ENCODE measurements around the gene PTCD1. TPM values are rescaled to one million over a fixed set of nuclear protein-coding genes. Genes with fewer than 3 reads are reported as not detected.

The PTCD1 gene
- total RNA-seq, 1 experiment from 2014 or later, result 7.6 TPM

DNA sequence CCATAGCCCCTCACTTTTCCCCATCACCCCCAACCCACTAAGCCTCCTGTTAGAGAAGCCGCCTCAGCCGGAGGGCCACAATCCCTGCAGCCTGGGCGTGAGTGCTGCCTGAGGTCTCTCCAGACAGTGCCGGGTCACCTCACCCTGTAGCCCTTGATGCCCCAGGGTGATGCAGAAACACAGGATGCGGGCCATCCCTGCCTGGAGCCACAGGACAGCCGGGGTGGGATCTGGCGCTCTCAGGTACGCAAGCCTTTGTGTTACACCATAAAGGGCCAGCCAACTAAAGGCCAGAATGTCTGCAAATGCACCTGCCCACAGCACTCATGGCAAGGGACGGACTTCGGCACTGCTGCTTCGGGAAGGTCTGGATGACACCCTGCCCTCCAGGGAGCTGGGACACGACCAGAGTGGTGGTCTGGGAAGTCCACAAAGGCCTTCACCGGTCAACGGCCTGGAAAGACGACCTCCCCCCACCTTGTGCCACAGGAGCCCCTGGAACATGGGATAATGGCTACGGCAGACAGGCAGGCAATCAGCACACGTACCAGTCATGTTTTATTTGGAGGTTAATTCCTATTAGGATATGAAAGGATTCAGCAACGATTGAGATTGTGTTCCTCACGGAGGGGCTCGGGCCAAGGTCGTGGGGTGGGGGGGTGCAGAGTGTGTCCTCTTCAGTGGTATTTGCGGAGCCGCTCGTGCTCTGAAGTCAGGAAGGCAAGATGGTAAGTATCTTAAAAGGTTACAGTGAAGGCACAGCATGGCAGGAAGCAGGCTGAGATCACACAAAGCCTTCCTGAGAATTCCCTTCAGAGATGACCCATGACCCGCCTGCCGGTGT is 19.3 kb upstream of the PTCD1 start:
- CTCF ChIA-PET, result no interaction called here
- peaks cover 33% of the 10 kb centered on the region for H3K36me3 Mint-ChIP-seq (ENCODE audit: insufficient read depth, unreplicated experiment)

DNA sequence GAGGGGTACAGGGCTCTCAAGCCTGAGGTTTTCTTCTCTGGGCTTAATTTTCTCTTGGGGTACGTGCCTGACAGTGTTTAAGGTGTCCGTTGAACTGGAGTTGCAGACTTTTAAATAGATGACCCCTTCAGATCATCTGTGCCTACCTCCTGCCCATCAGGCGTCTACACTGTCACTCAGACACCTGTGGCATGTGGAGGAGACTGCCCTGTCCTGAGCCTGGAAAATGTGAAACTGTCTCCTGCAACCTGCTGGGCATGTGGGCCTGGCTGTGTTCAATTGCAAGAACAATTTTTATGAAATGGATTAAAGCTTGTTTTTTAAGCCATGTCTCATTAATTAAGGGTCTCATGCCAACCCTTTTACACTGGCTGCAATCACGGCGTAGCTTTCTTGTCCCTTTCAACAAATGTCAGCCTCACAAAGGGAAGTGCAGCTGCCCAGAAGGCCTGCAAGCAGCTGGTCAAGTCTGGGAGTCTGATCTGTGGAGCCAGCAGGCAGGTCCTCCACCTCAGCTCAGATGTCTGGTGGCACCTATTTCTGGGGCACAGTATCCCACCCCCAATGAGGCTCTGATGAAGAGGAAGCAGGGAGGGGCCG is 18.6 kb upstream of the PTCD1 start:
- BruUV-seq (replicated peaks), result no TSS peak
- CTCF ChIA-PET, result no interaction called here
- TF ChIP-seq, protein P1, sequence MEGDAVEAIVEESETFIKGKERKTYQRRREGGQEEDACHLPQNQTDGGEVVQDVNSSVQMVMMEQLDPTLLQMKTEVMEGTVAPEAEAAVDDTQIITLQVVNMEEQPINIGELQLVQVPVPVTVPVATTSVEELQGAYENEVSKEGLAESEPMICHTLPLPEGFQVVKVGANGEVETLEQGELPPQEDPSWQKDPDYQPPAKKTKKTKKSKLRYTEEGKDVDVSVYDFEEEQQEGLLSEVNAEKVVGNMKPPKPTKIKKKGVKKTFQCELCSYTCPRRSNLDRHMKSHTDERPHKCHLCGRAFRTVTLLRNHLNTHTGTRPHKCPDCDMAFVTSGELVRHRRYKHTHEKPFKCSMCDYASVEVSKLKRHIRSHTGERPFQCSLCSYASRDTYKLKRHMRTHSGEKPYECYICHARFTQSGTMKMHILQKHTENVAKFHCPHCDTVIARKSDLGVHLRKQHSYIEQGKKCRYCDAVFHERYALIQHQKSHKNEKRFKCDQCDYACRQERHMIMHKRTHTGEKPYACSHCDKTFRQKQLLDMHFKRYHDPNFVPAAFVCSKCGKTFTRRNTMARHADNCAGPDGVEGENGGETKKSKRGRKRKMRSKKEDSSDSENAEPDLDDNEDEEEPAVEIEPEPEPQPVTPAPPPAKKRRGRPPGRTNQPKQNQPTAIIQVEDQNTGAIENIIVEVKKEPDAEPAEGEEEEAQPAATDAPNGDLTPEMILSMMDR (IDR thresholded peaks at IDR 0.05; ENCODE audit: unreplicated experiment), result no peak
- no peak for DNase-seq
- Mint-ChIP-seq H3K9me3 (ENCODE audit: low read depth, unreplicated experiment) (no peaks in the 10 kb centered on the region), H3K27ac (ENCODE audit: unreplicated experiment) (no peak overlapping the region), H3K4me1 (ENCODE audit: low read depth, unreplicated experiment) (no peaks in the 10 kb centered on the region), H3K4me3 (ENCODE audit: low read depth, unreplicated experiment) (no peak overlapping the region), H3K36me3 (ENCODE audit: insufficient read depth, unreplicated experiment) (peaks cover 33% of the 10 kb centered on the region), H3K27me3 (ENCODE audit: unreplicated experiment) (no peaks in the 10 kb centered on the region)
- intact Hi-C loops (cut with micrococcal nuclease; ENCODE audit: unreplicated experiment), result no loop called here

More for the DNA sequence above, 19.3 kb upstream of the PTCD1 start:
- intact Hi-C loops (cut with micrococcal nuclease; ENCODE audit: unreplicated experiment), result no loop called here
- BruUV-seq (replicated peaks), result no TSS peak
- Mint-ChIP-seq H3K4me3 (ENCODE audit: low read depth, unreplicated experiment) (no peak overlapping the region), H3K9me3 (ENCODE audit: low read depth, unreplicated experiment) (no peaks in the 10 kb centered on the region), H3K27ac (ENCODE audit: unreplicated experiment) (no peak overlapping the region), H3K4me1 (ENCODE audit: low read depth, unreplicated experiment) (no peaks in the 10 kb centered on the region), H3K27me3 (ENCODE audit: unreplicated experiment) (no peaks in the 10 kb centered on the region)
- no peak for DNase-seq
- TF ChIP-seq, protein P1 (IDR thresholded peaks at IDR 0.05; ENCODE audit: unreplicated experiment), result no peak

DNA sequence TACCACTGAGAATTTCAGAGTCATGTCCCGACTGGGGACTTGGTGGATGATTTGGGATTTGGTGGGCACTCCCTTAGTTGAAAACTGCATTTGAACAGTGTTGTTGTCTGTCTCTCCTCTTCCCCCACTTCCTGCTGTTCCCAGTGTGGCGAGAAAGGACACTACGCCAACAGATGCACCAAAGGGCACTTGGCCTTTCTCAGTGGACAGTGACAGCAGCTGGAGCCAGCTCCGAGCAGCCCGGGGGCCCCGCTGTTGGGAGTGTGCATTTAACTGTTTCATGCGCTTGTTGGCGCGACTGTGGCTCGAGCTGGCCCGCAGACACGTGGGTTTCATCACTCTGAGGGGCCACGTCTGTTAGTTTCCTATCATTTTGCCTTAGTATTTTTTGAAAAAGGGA is 17.7 kb upstream of the PTCD1 start:
- Mint-ChIP-seq H3K9me3 (ENCODE audit: low read depth, unreplicated experiment) (no peaks in the 10 kb centered on the region), H3K36me3 (ENCODE audit: insufficient read depth, unreplicated experiment) (peaks cover 33% of the 10 kb centered on the region), H3K4me1 (ENCODE audit: low read depth, unreplicated experiment) (no peaks in the 10 kb centered on the region), H3K27ac (ENCODE audit: unreplicated experiment) (no peak overlapping the region), H3K4me3 (ENCODE audit: low read depth, unreplicated experiment) (no peak overlapping the region), H3K27me3 (ENCODE audit: unreplicated experiment) (no peaks in the 10 kb centered on the region)
- CTCF ChIA-PET, result no interaction called here
- intact Hi-C loops (cut with micrococcal nuclease; ENCODE audit: unreplicated experiment), result no loop called here
- TF ChIP-seq, protein P1 (IDR thresholded peaks at IDR 0.05; ENCODE audit: unreplicated experiment), result no peak
- no peak for DNase-seq
- no TSS peak for BruUV-seq (replicated peaks)

DNA sequence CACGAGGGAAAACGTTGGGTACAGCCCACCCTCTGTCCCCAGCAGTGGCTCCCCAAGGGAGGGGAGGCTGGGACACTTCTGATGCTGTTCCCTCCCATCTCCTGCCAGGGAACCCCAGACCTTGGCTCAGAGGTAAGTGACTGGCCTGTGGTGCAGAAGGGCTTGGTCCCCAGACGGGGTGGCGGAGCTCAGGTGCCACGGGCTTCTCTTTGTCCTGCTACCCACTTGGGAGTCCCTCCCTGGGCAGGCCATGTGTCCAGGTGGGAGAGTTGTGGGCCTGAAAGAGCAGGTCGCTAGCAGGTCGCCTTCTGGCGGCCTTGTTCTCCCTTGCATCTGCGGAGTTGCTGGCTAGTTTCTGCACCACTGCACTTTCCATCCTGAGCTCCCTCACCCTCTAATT is 17.3 kb upstream of the PTCD1 start:
- no peak overlapping the region for H3K27ac Mint-ChIP-seq (ENCODE audit: unreplicated experiment)
- intact Hi-C loops (cut with micrococcal nuclease; ENCODE audit: unreplicated experiment), result no loop called here
- H3K27me3 Mint-ChIP-seq (ENCODE audit: unreplicated experiment), result no peaks in the 10 kb centered on the region

More for the DNA sequence above, 17.3 kb upstream of the PTCD1 start:
- Mint-ChIP-seq H3K9me3 (ENCODE audit: low read depth, unreplicated experiment) (no peaks in the 10 kb centered on the region), H3K4me3 (ENCODE audit: low read depth, unreplicated experiment) (no peak overlapping the region), H3K4me1 (ENCODE audit: low read depth, unreplicated experiment) (no peaks in the 10 kb centered on the region), H3K36me3 (ENCODE audit: insufficient read depth, unreplicated experiment) (peaks cover 36% of the 10 kb centered on the region)
- TF ChIP-seq, protein P1 (IDR thresholded peaks at IDR 0.05; ENCODE audit: unreplicated experiment), result no peak
- no peak for DNase-seq
- BruUV-seq (replicated peaks), result no TSS peak
- CTCF ChIA-PET, result no interaction called here
